ENCODE data around the gene PJA2.

DNA sequence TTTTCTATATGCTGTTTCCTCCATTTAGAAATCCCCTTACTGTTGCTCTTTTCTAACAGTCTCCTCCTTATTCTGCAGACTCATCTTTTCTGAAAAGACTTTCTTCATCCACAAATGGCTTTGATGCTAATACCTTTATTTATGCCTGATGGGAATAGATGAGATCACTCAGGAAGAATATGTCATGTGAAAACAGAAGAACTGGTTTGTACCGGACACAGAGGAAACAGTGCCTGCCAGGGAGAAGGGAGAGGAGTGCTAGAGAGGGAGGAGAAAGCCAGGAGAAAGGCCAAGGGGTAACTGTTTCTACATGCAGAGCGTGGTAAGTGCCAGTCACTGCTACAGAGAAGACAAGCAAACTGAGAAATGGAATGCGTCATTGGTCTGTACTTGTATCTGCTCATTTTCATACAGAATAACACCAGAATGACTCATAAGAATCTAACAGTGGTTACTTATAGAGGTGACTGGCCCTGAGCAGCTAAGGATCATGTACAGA is 45.9 kb upstream of the PJA2 start:
- TF ChIP-seq, protein P1, sequence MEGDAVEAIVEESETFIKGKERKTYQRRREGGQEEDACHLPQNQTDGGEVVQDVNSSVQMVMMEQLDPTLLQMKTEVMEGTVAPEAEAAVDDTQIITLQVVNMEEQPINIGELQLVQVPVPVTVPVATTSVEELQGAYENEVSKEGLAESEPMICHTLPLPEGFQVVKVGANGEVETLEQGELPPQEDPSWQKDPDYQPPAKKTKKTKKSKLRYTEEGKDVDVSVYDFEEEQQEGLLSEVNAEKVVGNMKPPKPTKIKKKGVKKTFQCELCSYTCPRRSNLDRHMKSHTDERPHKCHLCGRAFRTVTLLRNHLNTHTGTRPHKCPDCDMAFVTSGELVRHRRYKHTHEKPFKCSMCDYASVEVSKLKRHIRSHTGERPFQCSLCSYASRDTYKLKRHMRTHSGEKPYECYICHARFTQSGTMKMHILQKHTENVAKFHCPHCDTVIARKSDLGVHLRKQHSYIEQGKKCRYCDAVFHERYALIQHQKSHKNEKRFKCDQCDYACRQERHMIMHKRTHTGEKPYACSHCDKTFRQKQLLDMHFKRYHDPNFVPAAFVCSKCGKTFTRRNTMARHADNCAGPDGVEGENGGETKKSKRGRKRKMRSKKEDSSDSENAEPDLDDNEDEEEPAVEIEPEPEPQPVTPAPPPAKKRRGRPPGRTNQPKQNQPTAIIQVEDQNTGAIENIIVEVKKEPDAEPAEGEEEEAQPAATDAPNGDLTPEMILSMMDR (IDR thresholded peaks at IDR 0.05; ENCODE audit: control extremely low read depth in 1 of 3, insufficient read depth in 1 of 3, low read depth in 1 of 3, low read length in 3 of 3), result no peak
- TF ChIP-seq TAF1 (IDR thresholded peaks at IDR 0.05; ENCODE audit: low read depth, low read length) (no peak), POLR2AphosphoS5 (IDR thresholded peaks at IDR 0.05; ENCODE audit: low read depth, low read length) (no peak)

All from H1 (cell line).